GM18511 (cell line): Measurements from ENCODE around the gene CPLX4.
"Not testable (repeated sequence)": the region's sequence is repeated elsewhere in the genome, so short reads cannot be mapped to it uniquely, and the experiment has no call there.

Source experiments
- ATAC-seq: cut with Tn5 transposase; IDR thresholded peaks from one replicate; pipeline ENCODE4 v1.9.1; 2021; ENCODE audit warnings: mild to moderate bottlenecking, moderate library complexity; ENCODE audit not compliant: unreplicated experiment

Gene CPLX4

GRCh38 chr18:59271606-59272220 lies 46.7 kb downstream of the CPLX4 start:
- ATAC-seq, result no peak

- no peak for ATAC-seq
Observed at GRCh38 chr18:59270689-59271257, 47.7 kb downstream of the CPLX4 start.

- no peak for ATAC-seq
Observed at GRCh38 chr18:59269563-59270119, 48.8 kb downstream of the CPLX4 start.

GRCh38 chr18:59268721-59269562 lies 49.5 kb downstream of the CPLX4 start:
- no peak for ATAC-seq

GRCh38 chr18:59268127-59268720 lies 50.2 kb downstream of the CPLX4 start:
- ATAC-seq, result no peak

GRCh38 chr18:59267503-59268126 lies 50.8 kb downstream of the CPLX4 start:
- no peak for ATAC-seq

GRCh38 chr18:59266886-59267502 lies 51.5 kb downstream of the CPLX4 start:
- no peak for ATAC-seq

- ATAC-seq, result no peak
Observed at GRCh38 chr18:59266459-59266858, 52.0 kb downstream of the CPLX4 start.

- ATAC-seq, result no peak
Observed at GRCh38 chr18:59265974-59266369, 52.5 kb downstream of the CPLX4 start.

- no peak for ATAC-seq
Observed at GRCh38 chr18:59265246-59265973, 53.0 kb downstream of the CPLX4 start.

GRCh38 chr18:59264651-59265245 lies 53.7 kb downstream of the CPLX4 start:
- ATAC-seq, result no peak

- no peak for ATAC-seq
Observed at GRCh38 chr18:59264121-59264571, 54.3 kb downstream of the CPLX4 start.

GRCh38 chr18:59263661-59264060 lies 54.8 kb downstream of the CPLX4 start:
- no peak for ATAC-seq

GRCh38 chr18:59262243-59262642 lies 56.2 kb downstream of the CPLX4 start:
- not testable (repeated sequence) for ATAC-seq

- not testable (repeated sequence) for ATAC-seq
Observed at GRCh38 chr18:59261842-59262241, 56.6 kb downstream of the CPLX4 start.

GRCh38 chr18:59255491-59255890 lies 63.0 kb downstream of the CPLX4 start:
- ATAC-seq, result not testable (repeated sequence)

GRCh38 chr18:59249199-59249774 lies 69.2 kb downstream of the CPLX4 start:
- ATAC-seq, result no peak

- ATAC-seq, result no peak
Observed at GRCh38 chr18:59246796-59247195, 71.7 kb downstream of the CPLX4 start.
